GM03348 (cell line): ENCODE data around the gene PTPRN2.

ENCODE experiments used
- DNase-seq: peaks from one replicate; pipeline ENCODE4 v3.0.0; 2012; ENCODE audit warnings: low spot score

Gene PTPRN2

DNA sequence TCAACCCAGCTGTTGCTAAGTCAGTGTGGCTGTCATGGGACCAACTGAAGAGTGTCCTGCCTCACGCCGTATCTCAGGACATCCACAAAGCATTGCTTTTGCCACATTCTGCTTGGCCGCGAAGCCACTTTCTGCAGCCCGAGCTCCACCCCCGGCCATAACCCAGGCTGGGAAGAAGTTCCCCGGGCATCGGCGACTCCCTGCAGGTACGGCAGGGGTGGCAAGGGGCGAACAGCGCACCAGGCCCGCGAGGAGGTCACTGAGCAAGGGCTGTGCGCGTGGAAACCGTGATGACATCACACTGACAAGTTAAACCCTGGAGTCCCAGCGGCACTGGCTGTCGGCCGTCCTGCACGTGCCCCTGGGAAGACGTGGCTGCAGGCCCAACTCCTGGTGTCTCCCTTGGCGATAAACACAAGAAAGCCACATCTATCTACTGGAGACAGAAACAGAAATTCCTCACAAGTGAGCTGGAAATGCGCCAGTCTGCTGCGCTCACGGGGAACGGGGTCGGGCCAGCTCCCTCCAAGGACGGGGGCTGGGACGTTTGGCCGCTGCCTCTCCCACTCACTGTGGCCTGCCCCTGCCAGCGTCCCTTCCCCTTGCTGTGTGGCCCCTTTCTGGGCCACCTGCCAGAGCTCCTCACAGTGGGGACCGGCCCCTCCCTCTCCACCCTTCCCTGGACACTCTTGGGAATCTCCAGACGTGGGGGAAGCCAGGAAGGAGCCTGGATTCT is 924.5 kb downstream of the PTPRN2 start:
- DNase-seq, result no peak

DNA sequence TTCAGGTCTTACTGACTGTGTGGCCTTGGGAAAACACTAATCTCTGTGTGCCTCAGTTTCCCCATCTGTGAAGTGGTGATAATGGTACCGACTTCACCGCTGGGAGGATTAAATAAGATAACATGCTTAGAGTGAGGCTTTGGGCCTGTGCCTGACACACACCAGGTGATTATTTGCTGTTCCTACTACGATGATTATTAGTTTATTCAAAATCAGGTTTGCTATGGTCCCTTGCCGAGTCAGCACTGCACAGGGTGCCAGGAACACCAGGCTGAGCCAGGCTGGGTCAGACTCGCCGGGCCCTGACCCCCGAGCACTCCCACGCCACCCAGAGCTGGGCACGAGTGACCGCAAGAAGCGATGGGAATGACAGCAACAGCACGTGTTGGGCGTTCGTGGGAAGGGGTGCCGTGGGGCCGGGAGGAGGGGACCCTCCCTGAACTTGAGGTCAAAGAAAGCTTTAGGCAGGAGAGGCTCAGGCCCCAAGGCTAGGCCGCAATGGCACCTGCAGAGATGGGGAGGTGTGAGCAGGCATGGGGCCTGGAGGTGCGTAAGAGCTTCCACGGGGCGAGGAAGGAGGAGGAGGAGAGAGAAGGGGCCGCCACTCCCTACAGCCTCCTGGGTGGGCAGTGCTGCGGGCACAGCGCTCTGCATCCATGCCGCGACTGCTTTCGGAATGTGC is 925.4 kb downstream of the PTPRN2 start:
- DNase-seq, result no peak

DNA sequence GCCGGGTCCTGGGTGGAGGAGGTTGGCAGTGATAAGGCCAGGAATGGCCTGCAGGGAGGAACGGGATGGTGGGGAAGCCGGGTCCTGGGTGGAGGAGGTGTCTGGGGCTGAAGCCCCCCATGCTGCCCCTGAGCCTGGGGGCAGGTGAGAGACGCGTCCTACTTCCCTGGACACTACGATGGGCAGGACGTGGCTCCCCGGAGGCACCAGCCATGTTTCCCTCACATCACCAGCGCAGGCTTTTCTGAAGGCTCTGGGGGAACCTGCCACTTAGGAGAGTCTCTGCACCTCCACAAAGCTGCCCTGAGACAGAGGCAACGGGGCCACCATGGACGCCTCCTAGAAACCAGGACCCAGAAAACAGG is 926.0 kb downstream of the PTPRN2 start:
- no peak for DNase-seq

DNA sequence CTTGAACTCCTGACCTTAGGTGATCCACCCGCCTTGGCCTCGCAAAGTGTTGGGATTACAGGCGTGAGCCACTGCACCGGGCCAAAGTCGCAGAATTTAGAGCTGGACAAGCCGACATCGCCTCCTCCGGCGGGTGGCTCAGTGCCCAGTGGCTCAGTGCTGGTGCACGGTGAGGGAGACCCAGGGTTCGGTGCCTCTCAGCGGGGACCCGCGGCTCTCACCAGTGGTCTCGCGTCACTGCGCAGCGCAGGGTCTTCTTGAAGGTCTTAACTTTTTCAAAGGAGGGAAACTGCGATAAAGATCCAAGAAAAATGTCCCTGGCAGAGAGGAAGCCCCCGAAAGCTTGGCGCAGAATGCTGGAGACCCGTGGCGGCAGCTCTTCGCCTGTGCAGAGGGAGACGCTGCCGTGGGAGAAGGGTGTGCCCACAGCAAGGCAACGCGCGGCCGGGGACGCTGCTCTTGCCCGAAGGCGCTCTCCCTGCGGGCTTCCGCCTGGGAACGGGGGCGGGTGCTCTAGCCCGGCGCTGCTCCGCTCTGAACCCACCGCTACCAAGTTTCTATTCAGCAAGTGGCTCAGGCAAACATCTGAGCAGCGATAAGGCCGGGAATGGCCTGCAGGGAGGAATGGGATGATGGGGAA is 926.5 kb downstream of the PTPRN2 start:
- no peak for DNase-seq

DNA sequence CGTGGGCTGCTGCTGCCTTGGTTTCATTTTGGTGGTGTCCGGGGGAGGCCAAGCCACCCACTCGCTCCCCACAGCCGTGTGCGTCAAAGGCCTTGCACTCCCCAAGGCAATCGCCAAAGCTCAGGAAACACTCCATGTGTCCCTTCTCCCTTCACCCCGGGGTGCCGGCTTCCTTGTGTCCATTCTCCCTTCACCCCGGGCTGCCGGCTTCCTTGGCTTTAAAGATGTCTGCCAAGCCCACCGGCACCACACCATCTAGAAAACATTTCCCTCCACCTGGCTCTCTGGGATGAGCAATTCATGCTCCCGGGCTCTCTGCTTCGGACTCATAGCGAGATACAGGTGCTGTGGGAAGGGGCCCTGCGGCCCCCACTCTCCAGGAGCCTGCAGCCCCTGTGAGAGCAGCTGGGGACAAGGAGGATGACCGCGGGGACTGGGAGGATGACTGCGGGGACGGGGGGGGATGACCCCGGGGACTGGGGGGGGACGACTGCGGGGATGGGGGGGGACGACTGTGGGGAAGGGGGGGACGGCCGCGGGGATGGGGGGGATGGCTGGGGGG is 928.7 kb downstream of the PTPRN2 start:
- no peak for DNase-seq

DNA sequence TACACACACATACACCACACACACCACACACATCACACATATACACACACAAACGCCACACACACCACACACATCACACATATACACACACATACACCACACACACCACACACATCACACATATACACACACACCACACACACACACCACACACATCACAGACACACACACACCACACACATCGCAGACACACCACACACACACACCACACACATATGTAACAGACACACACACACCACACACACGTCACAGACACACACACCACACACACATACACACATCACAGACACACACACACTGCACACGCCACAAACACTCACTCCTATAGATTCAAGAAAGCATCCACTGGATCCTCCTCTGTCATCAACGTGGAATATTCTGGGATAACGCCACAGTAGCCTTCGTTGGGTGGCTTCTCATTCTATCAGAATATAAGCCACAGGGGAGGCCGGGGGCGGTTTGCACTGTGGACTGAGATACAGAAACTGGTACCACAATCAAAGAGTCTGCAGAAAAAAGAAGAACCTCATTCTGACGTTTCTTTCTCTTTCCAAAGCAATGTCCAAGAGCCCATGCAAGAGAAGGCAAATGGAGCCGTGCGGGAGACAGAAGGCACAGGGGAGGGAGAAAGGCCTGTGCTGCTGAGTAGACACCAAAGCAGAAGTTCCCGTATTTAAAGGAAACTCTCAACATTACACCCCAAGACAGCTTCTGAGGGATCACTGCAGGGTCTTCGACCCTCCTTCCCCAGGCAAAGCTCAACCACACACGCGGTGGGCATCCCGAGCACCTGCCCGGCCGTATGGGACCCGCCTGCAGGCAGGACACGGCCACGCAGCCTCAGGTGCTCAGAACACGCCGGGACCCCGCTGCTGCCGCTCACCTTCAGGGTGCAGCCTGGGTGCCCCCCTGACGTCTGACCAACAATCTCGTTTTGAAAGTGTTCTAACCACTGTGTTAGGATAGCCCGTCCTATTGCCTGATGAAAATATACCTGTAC is 929.6 kb downstream of the PTPRN2 start:
- DNase-seq, result no peak

DNA sequence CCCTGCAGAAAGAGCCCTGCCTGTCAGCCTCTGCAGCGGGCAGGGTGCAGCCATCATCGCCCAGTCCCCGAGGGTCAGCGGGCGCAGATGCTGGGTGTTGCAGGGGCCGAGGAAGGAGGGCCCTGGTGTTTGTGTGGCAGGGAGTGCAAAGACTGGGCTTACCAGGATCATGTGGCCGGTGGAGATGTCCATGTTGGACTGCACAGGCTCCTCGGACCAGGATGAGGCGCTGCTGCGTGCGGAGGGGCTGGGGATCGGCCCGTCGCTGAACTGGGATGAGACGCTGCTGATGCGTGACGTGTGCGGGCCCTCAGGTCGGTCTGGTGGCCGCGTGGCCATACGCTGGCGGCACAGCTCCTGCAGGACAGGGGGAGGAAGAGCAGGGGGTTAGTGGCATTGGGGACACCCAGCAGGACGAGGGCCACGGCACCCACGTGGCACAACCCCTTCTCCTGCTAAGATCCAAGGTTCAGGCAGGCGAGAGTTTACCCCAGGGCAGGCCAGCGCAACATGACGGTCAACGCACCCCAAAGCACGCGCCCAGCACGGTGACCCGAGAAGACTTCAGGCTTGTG is 931.3 kb downstream of the PTPRN2 start:
- no peak for DNase-seq

DNA sequence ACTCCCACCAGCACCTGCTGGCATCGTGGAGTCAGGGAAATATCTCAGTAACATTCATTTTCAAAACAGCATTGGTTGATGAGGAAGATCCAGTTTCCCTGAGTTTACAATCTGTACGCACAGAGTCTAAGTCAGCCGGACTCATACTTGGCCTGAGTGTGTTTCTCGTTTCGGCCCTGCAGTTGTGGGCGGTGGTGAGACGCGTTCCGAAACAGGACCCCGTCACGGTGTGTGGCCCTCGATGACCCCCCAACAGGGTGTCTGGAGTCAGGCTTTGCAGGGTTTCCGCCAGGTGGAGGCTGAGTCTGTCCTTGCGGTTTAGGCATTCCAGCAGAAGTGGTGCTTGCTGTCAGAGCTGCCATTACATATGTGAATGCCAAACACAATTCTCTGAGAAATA is 933.3 kb downstream of the PTPRN2 start:
- no peak for DNase-seq

DNA sequence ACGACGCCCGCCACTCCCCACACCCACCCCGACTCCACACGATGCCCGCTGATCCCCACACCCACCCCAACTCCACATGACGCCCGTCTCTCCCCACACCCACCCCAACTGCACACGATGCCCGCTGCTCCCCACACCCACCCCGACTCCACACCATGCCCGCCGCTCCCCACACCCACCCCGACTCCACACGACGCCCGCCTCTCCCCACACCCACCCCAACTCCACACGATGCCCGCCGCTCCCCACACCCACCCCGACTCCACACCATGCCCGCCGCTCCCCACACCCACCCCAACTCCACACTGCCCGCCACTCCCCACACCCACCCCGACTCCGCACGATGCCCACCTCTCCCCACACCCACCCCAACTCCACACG is 933.8 kb downstream of the PTPRN2 start:
- DNase-seq, result no peak

DNA sequence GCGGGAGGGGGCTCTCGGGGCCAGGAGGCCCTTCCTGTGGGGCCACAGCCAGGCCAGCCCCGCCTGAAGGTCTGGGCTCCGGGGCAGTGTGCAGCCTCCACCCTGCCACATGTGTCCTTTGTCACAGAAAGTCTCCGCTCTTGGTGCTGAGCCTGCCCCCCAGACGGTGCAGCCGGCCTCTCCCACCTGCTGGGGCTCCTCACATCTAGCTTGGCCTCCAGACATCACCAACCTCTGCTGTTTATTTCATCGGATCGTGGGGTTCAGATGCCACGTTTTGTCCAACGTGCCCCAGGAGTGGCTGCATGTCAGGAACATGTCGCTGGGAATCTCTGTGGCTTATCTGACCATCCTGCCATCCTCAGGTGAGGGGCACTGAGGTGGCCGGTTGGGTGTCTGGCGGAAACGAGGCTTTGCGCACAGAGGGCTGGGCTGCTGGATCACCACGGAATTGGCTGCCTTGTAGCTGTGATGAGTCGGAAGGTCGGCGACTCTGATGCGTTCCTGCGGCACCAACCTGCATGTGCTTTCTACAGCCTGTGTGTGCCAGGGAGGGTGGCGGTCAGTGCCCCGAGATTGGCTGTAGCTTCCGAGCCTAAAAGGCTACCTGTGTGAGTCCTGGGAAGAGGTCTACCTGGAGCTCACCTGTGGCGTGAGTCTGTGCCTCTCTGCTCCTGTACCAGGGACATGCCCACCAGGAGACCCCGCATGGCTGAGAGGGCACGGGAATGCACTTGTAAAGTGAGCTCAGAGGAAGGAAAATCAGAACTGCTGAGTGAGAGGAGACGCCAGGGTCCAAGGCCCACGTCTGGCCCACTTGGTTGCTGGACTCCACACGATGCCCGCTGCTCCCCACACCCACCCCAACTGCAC is 934.4 kb downstream of the PTPRN2 start:
- DNase-seq, result no peak

DNA sequence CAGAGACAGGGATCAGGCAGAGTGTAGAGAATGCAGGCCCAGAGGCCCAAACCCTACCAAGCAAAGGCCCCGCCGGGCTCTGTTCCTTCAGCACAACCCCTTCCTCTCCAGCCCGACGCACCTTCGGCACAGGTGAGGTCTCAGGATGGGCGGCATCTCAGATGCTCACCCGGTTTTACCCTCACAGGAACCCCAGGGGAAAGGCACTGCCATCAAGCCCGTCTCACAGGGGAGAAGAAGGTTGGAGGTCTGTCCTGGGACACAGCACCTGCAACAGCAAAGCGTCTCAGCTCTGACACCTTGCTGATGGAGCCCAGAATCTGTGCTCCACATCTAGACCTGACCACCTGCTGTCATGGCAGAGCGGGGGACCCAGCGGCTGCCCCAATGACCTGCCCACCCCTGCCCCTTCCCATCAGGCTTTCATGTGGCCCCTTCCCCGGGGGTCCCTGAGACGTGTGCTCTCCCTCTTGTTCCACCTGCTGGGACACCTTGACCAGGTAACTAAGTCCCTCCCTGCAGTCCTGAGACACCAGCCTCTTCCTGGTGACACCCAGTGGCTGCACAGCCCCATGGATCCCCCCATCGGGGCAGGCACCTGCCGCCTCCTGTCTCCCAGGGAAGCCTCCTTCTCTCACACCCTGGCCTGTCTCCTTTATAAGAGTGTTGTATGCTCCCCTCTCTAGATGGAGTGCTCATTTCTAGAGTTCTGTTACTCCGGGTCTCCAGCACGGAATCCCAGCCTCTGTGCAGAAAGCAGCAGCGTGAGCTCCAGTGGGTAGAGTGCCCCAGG is 935.3 kb downstream of the PTPRN2 start:
- DNase-seq, result no peak

DNA sequence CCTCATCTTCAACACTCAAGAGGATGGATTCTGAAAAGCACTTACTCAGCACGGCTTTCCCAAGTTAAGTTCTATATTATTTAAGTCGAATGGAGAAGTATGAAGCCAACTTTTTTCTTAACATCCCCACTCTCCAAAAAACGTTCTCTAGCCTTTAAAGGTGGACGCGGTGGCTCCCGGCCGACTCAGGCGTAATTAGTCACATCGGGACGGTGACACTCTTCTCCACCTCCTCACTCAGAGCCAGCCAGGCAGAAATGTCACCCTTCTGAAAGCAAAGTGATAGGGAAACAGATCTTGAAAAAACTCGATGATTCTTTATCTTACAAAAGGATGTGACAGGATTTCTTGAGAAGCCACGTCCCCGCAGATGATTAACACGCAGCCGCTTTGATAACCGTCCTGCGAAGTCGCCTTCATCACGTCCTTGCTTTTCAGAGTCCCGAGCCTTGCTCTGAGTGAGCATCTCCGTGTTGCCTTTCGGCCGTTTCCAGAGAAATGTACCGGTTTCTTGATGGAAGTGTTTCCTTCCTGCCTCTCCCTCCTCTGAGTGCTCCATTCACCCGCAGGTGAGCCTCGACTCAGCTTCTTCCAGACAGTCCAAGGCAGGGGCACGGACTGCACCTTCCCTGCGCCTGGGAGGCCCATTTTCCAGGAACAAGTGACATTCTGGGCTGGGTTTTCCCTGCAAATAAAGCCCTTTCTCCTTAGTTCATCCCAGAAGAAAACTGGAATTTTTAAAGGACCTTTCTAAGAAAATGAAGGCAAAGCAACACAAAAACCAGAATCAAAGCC is 936.1 kb downstream of the PTPRN2 start:
- DNase-seq, result no peak

DNA sequence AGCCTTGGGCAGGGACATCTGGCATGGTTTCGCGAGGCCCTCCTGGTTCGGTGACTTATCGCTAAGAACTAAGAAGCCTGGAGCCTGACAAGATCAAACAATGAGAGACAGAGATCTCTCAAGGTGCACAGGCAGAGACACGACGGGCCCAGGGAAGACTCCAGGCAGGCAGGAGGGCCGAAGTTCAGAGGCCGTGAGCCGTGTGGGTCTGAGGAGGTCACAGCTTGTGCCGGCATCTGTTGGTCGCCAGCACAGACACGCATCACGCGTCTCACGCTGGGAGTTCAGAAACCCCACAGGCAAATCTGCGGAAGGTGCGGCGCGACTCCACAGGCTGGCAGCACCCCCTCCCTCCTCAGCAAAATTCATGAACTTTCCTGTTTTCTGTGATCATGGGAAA is 936.8 kb downstream of the PTPRN2 start:
- DNase-seq, result no peak

DNA sequence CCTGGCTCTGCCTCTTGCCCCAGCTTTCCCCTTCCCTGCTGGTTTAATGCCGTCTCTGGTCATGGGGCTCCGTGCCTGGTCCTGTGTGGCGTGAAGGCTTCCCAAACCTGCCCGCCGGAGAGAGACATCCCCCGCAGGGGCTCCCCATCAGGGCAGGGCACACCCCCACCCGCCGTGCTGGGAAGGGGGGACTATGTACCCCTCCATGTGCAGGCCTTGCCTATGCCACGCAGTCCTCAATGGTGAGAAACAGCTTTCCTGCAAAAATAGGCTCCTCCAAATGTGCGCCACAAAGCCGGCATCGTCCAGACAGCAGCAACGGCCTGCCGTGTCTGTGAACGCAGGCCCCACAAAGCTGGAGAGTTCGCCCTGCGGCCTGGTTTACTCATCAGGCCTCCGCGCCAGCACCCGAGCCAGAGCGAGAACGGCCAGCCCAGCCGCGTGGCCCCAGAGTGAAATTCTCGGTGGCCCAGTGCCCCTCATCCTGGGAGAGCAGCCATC is 937.4 kb downstream of the PTPRN2 start:
- DNase-seq, result no peak

DNA sequence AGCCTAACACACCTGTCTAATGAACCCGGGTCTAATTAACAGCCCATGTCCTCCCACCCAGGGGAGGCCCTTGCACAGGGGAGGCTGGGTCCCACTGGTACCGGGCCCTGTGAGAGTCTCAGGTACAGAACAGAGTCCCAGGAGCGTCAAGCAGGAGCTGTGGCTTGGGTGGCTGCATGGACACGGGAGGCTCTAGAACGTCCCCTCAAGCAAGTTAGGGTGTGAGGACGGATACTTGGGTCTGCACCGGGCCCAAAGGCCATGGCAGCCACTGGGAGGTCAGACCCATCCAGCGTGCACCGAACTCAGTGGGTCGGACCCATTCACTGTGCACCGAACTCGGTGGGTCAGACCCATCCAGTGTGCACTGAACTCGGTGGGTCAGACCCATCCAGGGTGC is 941.1 kb downstream of the PTPRN2 start:
- DNase-seq, result no peak

DNA sequence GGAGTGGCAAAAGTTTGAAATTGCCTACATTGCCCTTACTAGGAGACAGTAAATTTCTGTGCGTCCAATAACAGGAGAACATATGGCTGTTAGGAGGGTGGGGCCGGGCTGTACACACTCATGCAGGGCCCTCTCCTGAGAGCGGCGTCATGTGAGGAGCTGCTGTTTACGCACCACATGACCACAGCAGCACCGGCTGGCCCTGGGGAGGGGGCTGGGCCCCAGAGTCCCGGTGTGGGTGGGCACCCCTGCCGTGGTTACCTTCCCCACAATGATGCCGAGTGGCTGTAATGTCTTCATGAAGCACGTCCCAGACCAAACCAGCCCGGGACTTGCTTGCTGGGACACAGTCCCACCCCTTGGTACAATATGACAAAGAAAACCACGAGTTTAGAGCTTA is 942.1 kb downstream of the PTPRN2 start:
- no peak for DNase-seq

DNA sequence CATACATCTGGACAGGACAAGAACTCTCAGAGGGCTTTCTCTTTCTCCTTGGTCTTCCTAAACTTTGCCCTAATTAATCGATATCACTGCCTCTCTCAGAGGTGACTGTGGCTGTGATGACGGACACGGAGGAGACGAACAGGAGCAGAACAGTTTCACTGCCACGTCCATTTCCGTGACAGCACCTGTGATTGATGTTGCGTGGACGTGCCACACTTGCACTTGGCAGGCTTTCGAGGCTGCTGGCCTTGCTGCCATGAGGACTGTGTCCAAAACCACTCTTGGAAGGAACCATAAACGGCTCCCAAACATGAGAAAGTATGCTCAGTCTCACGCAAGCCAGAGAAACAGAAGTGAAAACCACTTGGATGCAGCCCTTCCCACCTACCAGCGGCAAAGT is 942.7 kb downstream of the PTPRN2 start:
- no peak for DNase-seq

DNA sequence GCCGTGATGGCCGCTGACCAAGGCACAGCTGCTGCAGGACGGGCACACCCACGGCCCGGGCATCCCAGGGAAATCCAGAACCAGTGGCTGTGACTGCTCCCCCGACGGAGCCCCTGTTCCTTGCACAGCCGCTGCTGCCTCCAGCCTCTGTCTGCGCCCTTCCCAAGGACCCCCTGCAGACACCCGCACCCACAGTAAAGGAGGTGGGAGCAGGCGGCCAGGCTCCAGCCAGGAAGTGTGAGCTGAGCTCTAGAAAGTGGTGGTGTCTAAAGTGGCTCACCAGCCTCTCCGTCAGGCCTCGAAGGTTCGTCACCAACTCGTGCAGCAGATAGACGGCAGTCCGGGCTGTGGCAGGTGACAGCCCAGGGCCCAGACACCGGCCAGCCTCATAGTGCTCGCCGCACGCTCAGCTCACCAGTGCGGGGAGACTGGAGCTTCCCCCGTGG is 944.1 kb downstream of the PTPRN2 start:
- DNase-seq, result no peak

DNA sequence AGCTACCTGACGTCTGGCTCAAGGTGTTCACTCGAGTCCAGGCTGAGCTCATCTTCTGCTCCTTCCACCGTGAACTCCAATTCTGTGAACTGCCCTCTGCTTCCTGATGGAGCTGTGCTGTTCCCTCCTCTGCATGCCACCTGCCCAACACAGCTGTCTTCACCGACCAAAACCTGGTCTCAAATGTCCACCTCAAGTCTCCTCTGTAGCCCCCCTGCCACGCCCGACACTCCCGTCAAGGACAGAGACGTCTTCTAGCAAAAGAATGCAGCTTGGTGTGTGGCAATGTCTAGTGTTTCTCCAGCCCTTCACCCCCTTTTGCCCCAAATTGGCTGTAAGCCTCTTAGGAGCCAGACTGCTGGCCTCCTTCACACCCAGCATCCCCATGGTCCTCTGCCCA is 945.8 kb downstream of the PTPRN2 start:
- no peak for DNase-seq
